HG02852 (cell line): Measurements from ENCODE around the gene TRMT61A.
A peak's percentile ranks its signal among the peaks of the same experiment; 100 is the strongest.

ENCODE experiments used
- ATAC-seq: cut with Tn5 transposase; IDR thresholded peaks from one replicate; pipeline ENCODE4 v1.9.1; 2021; ENCODE audit warnings: mild to moderate bottlenecking, moderate library complexity; ENCODE audit not compliant: unreplicated experiment

The TRMT61A gene

DNA sequence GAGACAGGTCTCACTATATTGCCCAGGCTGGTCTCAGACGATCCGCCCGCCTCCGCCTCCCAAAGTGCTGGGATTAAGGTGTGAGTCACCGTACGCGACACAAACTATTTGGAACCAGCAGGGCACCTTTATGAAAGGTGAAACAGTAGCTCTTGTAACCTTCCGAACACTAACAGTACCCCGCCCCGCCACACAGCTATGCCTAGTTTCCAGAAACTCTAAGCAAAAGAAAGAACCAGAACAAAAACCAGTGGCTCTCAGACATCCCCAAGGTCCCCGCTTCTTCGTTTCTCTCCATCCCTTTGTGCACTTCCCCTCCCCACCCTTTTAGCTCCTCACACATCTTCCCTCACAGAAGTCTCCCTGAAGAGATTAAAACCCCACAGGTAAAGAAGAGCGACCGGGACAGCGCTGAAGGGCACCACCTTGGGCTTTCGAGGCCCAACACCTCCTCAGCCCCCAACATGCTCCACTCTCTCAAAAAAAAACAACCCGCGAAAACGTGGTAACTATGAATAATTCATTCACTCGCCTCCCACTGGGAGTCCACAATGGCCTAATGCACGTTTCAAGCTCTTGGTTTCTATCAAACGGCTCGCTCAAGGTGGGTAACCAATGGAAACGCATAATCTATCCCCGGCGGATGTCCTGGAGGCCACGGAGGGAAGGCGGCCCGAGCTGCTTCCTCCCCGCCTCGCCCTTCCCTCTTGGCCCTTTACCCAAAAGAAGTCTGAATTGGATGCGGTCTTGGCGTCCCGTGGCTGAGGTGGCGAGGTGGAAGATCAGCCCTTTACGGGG is 32.6 kb downstream of the TRMT61A start:
- peak; percentile 31 for ATAC-seq

DNA sequence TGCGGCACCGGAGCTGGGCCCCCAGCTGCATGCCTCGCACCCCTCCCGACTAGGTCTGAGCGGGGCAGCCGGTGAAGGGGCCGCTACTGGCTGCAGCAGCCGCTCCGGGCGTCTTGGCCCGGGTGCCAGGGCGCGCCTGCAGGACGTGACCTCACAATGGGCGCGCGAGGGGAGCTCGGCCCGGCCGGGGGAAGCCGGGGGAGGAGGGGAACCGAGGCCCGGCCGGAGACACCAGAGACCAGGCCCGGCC is 33.1 kb downstream of the TRMT61A start:
- peak; percentile 37 for ATAC-seq

DNA sequence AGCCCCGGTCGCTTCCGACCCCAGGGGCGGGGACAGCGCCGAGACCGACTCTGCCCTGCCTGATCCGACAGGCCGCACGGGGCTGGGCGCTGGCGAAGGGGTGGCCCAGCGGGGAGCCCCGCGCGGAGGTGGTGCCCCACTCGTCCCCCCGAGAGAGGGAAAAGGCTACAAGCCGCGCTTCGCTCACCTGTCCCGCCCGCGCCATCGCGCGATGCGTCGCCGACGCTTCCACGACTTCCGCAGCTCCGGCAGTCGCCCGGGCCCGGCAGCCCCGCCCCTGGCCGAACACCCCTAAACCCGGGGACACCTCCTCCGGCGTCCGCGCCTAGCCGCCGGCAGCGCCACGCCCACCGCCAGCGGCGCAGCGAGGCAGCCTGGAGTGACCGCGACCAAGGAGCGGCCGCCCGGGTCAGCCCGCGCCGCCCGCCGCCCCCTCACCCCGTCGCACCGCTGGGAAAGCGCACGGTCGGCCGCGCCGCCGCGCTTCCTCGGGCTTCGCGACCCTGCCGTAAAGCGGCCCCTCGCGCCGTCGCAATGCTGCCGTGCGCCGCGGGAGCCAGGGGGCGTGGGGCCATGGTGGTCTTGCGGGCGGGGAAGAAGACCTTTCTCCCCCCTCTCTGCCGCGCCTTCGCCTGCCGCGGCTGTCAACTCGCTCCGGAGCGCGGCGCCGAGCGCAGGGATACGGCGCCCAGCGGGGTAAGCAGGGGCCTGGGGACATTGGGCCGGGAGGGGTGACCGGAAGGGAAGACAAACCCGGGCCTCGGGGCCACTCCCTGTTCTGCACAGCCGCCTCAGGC is 33.6 kb downstream of the TRMT61A start, which contains the start of the genes BAG5 and COA8:
BAG5 (minus strand) TSS at position 229 of the 797 bp plus-strand sequence. CDS start 1,493 bp downstream, outside the sequence.
COA8 (plus strand) TSS at position 532 of the 797 bp plus-strand sequence; CDS start at position 574, 42 bp downstream.
- peak; percentile 69 for ATAC-seq

DNA sequence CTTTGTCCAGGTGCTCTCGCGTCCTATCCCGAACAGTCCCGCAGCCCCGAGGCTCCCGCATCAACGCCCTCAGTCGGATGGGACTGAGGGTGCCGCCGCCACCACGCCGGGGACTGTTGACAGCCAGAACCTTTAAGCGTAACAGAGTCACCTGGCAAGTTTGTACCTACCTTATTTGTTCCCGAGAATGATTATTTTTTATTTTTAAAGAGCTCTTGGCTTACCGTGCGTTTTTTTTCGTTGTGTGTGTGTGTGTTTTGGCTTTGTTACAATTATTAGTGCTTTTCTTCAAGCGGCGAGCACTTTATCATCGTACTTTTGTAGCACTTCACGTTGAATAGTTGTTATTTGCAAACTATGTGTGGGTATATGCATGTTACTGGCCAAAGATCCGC is 34.2 kb downstream of the TRMT61A start:
- no peak for ATAC-seq

DNA sequence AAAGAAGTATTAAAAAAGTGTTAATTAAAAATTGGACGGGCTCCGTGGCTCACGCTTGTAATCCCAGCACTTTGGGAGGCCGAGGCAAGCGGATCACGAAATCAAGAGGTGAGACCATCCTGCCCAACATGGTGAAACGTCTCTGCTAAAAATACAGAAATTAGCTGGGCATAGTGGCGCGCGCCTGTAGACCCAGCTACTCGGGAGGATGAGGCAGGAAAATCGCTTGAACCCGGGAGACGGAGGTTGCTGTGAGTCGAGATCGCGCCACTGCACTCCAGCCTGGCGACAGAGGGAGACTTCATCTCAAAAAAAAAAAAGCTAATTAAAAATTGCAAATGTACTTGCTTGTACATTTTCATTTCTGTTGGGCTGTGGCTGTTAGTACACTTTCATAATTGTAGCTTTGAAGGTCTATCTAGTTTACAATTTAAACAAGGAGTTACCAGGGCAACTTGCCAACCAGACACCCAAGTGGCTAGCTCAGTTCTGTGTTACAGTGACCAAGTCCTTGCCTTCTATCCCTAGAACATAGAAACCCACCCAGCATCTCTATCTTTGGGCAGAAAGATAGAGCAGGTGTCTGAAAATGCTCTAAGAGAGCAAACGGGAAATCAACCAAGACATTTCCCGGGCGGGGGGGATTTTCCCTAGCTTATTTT is 35.0 kb downstream of the TRMT61A start:
- no peak for ATAC-seq

DNA sequence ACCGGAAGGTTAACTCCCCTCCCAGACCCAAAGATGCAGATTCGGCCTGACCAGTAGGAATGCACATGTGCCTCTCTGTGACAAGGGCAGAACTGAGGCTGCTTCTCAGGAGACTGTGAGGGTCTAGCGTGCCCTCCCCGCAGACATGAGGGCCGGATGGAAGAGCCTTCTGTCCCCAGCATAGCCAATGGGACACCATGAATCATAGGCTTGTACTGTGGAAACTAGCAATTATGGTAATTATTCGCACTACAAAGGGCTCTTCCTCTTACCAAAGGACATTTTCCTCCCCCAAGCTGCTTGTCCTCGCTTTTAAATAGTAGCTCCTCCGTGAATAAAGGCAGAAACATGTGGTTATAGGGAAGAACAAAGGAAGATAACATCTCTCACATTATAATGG is 40.0 kb downstream of the TRMT61A start:
- ATAC-seq, result no peak

DNA sequence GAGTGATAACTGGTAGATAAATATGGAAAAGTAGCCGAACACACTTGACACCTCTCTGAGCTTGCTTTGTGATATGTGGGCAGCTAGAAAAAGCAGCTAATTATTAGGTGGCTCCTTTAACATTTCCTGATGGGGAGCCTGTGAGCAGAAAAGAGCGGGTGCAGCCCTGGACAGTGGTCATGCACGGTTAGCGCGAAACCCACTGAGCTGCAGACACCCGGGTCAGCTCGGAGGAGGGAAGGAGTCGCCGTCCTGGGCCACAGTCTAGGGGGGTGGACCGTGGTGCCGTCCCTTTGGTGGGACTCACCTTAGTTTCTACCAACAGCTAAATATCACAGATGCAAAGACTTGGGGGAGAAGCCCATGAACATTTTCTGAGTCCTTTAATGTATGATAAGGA is 40.4 kb downstream of the TRMT61A start:
- no peak for ATAC-seq

DNA sequence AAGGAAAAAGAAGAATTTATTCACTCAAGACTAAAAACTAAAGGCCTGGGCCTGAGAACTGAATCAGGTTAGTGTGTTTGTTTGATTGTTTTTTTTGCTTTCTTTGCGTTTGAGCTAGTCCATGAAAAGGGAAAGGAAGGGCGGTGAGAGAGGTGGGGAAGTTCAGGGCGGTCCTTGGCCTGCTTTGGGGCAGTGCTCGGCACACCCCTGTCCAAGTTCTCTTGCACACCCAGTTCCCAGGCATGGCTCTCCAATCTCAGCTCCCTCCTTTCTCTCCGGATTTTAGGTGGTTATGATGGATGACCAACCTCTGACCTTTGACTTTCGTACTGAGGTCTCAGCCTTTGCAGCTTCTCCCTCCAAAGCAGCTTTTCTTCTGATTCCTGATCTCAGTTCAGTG is 45.1 kb downstream of the TRMT61A start:
- no peak for ATAC-seq

DNA sequence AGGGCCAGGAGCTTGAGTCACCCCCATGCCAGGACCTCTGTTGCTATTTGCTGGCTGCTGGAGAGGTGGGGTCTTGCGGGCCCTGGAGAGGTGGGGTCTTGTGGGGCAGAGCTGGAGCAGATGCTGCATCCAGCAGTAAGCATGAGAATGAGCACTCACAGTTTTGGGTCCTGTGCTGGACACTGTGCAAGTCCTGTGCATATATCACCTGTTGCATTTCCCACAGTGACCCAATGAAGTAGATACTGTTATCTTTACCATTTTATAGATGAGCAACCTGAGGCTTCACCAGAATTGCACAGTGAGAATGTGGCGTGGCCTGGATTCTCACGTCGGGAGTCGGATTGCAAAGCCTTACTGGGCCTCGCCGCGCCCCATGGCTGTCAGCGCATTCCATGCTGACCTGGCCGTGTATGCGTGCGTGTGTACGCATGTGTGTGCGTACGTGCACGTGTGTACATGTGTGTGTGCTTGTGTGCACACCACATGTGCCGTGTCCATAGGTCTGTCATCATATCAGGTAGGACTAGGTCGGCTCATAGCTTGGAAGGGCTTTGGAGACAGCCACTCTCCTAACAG is 45.8 kb downstream of the TRMT61A start:
- no peak for ATAC-seq

DNA sequence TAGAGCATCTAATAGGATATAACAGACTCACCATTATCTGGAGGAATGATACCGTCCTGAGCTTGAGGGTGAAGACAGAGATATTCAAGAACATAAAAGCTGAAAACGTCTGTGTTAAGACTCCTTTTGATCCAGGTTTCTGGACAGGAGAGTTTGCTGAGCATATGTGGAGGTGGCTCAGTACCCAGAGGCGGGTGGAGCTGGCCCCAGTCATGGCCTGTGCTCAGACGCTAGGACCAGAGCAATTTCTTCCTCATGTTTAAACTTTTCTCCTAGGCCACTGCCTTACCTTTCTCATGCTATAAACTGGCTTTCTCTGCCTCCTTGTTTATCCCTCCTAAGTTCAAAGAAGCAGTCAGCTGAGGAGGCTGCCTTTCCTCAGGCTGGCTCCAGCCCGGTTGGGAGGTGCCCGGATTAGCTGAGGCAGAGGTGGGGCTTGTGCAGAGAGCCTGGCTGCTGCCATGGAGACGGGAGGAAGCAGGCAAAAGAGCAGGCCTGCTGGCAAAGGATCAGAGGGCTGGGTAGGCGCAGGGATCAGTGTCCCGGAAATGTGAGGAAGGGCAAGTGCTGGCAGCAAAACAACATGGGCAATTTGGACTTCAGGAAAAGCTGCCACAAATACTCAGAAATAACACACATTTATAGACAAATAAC is 47.5 kb downstream of the TRMT61A start:
- ATAC-seq, result no peak

DNA sequence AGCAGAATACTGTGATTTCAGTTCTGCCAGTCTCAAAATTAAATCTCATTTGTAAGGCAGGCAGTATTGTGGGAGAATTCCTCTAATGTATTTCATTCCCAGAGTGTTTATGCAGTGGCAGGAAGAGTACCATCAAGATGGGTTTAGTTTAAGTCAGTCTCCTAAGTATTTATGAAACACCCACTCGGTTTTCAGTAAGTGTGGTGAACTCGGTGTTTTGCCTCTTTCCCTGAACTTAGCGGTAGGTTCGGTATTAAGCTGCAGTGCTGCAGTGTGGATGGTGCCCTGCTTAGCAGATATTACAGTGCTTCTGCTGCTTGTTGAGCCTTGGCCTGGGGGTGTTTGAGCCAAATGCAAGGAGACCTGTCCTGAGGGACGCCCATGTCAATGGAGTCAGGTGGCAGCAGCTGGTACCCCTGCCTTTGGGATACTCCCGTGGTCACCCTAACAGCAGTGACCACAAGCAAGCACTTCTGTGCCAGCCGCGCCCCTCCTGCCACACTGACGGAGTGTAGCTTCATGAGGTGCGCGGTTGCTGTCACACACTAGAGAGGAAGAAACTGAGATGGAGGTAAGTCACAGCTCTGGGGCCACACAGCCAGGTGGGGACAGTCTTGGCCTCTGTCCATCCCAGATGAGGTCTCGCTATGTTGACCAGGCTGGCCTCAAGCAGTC is 49.5 kb downstream of the TRMT61A start:
- no peak for ATAC-seq

DNA sequence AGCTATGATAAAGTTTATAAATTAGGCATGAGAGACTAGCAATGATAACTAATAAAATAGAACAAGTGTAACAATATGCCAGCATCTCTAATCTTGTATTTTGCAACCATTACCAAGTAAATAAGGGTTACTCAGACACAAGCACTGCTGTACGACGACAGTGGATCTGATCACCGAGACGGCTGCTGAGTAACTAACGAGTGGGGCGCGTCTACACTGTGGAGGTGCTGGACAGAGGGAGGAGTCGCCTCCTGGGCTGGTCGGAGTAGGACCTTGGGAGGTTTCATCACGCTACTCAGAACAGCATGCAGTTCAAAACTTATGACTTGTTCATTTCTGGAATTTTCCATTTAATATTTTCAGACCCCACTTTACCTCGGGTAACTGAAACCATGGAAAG is 52.2 kb downstream of the TRMT61A start:
- no peak for ATAC-seq

DNA sequence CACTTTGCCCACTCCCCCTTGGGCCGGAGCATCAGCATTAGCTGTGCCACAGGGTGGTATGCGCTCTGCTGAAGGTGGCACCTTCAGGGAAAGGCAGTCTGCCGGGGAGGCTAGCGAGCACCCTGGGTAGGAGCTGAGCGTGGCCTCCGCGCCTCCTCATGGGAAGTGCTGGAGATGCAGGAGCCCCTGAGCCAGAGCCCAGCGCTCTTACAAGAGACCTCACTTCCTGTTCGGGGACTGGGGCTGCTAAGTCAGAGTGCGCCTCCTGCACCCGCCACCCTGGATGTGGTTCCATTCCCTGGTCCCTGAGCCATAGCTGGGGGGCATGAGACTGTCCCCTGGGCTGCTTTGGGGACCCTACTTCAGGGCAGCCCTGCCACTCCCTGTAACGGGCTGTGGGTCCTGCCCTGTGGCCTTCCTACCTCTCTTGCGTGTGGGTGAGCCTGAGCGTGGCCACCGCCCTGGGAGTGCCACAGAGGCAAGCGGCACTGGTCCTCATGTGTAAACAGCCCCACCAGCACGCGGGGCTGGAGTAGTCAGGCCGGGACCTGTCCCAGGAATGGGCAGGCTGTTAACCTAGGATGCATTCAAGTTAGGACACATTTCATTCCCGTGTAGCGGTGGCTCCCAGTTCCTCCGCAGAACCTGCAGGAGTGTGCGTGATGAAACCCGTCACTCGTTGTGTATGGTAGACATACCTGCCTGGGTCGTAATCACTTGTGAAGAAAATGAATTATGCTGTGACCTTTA is 53.1 kb downstream of the TRMT61A start:
- no peak for ATAC-seq

DNA sequence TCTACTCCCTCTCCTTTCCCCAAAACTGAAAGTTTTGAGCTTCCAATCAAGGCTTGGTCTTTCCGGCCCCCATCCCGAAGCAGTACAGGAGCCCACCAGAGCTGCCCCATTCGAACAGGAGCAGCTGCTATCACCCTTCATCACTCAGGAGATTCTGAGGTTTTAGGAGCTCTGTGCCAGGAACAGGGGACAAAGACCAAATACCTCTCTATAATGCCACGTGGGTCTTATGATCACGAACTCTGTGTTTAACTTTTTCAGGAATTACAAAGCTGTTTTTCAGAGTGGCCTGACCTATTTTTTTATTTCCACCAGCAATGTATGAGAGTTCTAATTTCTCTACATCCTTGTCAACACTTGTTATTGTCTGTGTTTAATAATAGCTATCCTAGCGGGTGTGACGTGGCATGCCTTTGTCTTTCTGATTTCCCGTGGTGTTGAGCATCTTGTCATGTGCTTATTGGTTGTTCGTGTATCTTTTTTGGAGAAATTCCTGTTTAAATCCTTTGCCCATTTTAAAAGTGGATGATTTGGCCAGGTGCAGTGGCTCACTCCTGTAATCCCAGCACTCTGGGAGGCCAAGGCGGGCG is 55.4 kb downstream of the TRMT61A start:
- no peak for ATAC-seq
